Panc1 (cell line): ENCODE results near the gene NF1. TPM values are rescaled to one million over a fixed set of nuclear protein-coding genes. Genes with fewer than 3 reads are reported as not detected.

Experiments used
- ATAC-seq: fragments of 200-7000 bp; cut with Tn5 transposase; 2 replicates; pipeline ENCODE4 v1.9.1; 2020; ENCODE audit warnings: mild to moderate bottlenecking, moderate library complexity
- BruUV-seq: library from RNA; stranded (reverse); fragments of 400-500 nt; replicated peaks from 2 replicates; lab custom pipeline; 2021; lab: Mats Ljungman, UMichigan
- CTCF ChIA-PET: fragments of 300-600 bp; sonication (Branson Sonifier 250); formaldehyde crosslinking; loops from one replicate; lab custom pipeline; 2022; ENCODE audit warnings: antibody characterized with exemption; lab: Charles Lee
- POLR2A ChIA-PET: fragments of 300-600 bp; sonication (Branson Sonifier 250); formaldehyde crosslinking; loops from one replicate; lab custom pipeline; 2022; ENCODE audit warnings: antibody characterized with exemption; lab: Charles Lee
- DNase-seq: peaks from one replicate; pipeline ENCODE4 v3.0.0-alpha.2; 2010; ENCODE audit warnings: low read depth, low spot score
- H3K27ac ChIP-seq: 2 replicates; pipeline ENCODE4 v1.5.1; 2011; ENCODE audit warnings: mild to moderate bottlenecking, low read length, inconsistent platforms
- H3K27me3 ChIP-seq: fragments of 200-500 bp; sonication (Bioruptor generic); 2 replicates; pipeline ENCODE4 v1.6.0; 2014; ENCODE audit warnings: low read length, inconsistent platforms; ENCODE audit not compliant: control insufficient read depth, insufficient read depth
- H3K36me3 ChIP-seq: fragments of 200-500 bp; sonication (Bioruptor generic); 2 replicates; pipeline ENCODE4 v1.5.1; 2014; ENCODE audit warnings: inconsistent platforms, mild to moderate bottlenecking, low read length, moderate library complexity; ENCODE audit not compliant: control insufficient read depth, insufficient read depth
- H3K4me1 ChIP-seq: 2 replicates; pipeline ENCODE4 v1.5.1; 2011; ENCODE audit warnings: inconsistent platforms, mild to moderate bottlenecking, low read length, moderate library complexity; ENCODE audit not compliant: control insufficient read depth, insufficient read depth
- H3K4me3 ChIP-seq, 2 experiments: 2 replicates each; pipeline ENCODE4 v1.5.1; 2011 to 2012; ENCODE audit warnings: low read depth in 2 of 2, low read length in 2 of 2, mild to moderate bottlenecking in 2 of 2, inconsistent platforms in 1 of 2, moderate library complexity in 1 of 2
- H3K9me3 ChIP-seq: fragments of 200-500 bp; sonication (Bioruptor generic); 2 replicates; pipeline ENCODE4 v1.5.1; 2014; ENCODE audit warnings: low read depth, mild to moderate bottlenecking, inconsistent platforms, low read length, moderate library complexity; ENCODE audit not compliant: control insufficient read depth, insufficient read depth
- POLR2AphosphoS5 ChIP-seq: IDR thresholded peaks from 2 replicates; pipeline ENCODE4 v1.6.1; 2012; ENCODE audit warnings: mild to moderate bottlenecking, low read depth, low read length, moderate library complexity
- SIN3A ChIP-seq: IDR thresholded peaks from 2 replicates; pipeline ENCODE4 v1.6.1; 2012; ENCODE audit warnings: low read depth, mild to moderate bottlenecking, low read length, moderate library complexity, borderline replicate concordance; ENCODE audit not compliant: insufficient read depth
- TCF7L2 ChIP-seq: IDR thresholded peaks from 2 replicates; pipeline ENCODE4 v1.6.1; 2011; ENCODE audit warnings: mild to moderate bottlenecking, low read depth, low read length, inconsistent platforms
- in situ Hi-C: cut with HindIII; loops from 2 replicates; pipeline ENCODE4 v1.10.0; 2016; ENCODE audit warnings: low sequenced_read_pairs, low pct_unique_long_range_greater_than_20kb
- intact Hi-C: fragments of 100-400 bp; cut with micrococcal nuclease; formaldehyde crosslinking; loops from one replicate; pipeline ENCODE4 v1.10.0; 2022; ENCODE audit not compliant: unreplicated experiment
- total RNA-seq: library from RNA; stranded (reverse); gene quantifications from one replicate; pipeline ENCODE4 v1.2.1, GENCODE V29; 2021; ENCODE audit not compliant: unreplicated experiment
- TF ChIP-seq, protein P1 (sequence below), 2 experiments: IDR thresholded peaks; 2 replicates each; pipeline ENCODE4 v1.6.1; 2011 to 2012; ENCODE audit warnings: low read depth in 2 of 2, control low read depth in 1 of 2, low read length in 1 of 2, mild to moderate bottlenecking in 1 of 2, moderate library complexity in 1 of 2; ENCODE audit not compliant: insufficient read depth in 1 of 2
- TF ChIP-seq, protein P2 (sequence below): fragments of 450-650 bp; IDR thresholded peaks from 2 replicates; pipeline ENCODE4 v1.5.1; 2017; ENCODE audit warnings: mild to moderate bottlenecking

Gene NF1
- total RNA-seq, 1 experiment from 2014 or later: 82.5 TPM

DNA sequence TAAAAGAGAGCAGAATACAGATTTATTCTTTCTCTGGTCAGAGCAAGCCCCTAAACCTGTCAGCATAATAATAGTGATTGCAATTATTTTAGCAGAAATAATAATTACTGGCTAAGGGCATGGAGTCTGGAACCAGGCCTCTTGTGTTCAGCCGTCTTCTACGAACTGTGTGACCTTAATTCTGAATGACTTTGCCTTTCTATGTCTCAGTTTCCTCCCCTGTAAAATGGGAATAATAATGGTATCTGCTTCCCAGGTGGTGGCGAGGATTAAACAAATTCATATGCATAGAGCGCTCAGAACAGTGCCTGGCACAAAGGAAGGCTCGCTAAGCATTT lies 330.1 kb downstream of the NF1 start:
- ChIA-PET CTCF (interaction anchor here (0.6 to 1.6 kb wide), 2 partner anchors 12 to 24 kb away, joined by 4 read pairs; no protein-coding TSS in a partner anchor), POLR2A (no interaction called here)
- intact Hi-C loops: no loop called here
- no peaks in the 10 kb centered on the region for H3K36me3 ChIP-seq
- no peak overlapping the region for H3K4me3 ChIP-seq
- H3K9me3 ChIP-seq: no peaks in the 10 kb centered on the region
- TF ChIP-seq TCF7L2 (no peak), POLR2AphosphoS5 (no peak), SIN3A (no peak)
- TF ChIP-seq, protein P1, sequence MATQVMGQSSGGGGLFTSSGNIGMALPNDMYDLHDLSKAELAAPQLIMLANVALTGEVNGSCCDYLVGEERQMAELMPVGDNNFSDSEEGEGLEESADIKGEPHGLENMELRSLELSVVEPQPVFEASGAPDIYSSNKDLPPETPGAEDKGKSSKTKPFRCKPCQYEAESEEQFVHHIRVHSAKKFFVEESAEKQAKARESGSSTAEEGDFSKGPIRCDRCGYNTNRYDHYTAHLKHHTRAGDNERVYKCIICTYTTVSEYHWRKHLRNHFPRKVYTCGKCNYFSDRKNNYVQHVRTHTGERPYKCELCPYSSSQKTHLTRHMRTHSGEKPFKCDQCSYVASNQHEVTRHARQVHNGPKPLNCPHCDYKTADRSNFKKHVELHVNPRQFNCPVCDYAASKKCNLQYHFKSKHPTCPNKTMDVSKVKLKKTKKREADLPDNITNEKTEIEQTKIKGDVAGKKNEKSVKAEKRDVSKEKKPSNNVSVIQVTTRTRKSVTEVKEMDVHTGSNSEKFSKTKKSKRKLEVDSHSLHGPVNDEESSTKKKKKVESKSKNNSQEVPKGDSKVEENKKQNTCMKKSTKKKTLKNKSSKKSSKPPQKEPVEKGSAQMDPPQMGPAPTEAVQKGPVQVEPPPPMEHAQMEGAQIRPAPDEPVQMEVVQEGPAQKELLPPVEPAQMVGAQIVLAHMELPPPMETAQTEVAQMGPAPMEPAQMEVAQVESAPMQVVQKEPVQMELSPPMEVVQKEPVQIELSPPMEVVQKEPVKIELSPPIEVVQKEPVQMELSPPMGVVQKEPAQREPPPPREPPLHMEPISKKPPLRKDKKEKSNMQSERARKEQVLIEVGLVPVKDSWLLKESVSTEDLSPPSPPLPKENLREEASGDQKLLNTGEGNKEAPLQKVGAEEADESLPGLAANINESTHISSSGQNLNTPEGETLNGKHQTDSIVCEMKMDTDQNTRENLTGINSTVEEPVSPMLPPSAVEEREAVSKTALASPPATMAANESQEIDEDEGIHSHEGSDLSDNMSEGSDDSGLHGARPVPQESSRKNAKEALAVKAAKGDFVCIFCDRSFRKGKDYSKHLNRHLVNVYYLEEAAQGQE (IDR thresholded peaks at IDR 0.05; ENCODE audit: insufficient read depth in 1 of 2, low read depth in 2 of 2, low read length in 1 of 2): no peak
- TF ChIP-seq, protein P2, sequence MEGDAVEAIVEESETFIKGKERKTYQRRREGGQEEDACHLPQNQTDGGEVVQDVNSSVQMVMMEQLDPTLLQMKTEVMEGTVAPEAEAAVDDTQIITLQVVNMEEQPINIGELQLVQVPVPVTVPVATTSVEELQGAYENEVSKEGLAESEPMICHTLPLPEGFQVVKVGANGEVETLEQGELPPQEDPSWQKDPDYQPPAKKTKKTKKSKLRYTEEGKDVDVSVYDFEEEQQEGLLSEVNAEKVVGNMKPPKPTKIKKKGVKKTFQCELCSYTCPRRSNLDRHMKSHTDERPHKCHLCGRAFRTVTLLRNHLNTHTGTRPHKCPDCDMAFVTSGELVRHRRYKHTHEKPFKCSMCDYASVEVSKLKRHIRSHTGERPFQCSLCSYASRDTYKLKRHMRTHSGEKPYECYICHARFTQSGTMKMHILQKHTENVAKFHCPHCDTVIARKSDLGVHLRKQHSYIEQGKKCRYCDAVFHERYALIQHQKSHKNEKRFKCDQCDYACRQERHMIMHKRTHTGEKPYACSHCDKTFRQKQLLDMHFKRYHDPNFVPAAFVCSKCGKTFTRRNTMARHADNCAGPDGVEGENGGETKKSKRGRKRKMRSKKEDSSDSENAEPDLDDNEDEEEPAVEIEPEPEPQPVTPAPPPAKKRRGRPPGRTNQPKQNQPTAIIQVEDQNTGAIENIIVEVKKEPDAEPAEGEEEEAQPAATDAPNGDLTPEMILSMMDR: no peak
- BruUV-seq: no TSS peak
- in situ Hi-C loops: no loop called here
- no peak overlapping the region for H3K27ac ChIP-seq
- no peaks in the 10 kb centered on the region for H3K27me3 ChIP-seq
- H3K4me1 ChIP-seq: no peaks in the 10 kb centered on the region
- DNase-seq (no peak), ATAC-seq (no peak)

DNA sequence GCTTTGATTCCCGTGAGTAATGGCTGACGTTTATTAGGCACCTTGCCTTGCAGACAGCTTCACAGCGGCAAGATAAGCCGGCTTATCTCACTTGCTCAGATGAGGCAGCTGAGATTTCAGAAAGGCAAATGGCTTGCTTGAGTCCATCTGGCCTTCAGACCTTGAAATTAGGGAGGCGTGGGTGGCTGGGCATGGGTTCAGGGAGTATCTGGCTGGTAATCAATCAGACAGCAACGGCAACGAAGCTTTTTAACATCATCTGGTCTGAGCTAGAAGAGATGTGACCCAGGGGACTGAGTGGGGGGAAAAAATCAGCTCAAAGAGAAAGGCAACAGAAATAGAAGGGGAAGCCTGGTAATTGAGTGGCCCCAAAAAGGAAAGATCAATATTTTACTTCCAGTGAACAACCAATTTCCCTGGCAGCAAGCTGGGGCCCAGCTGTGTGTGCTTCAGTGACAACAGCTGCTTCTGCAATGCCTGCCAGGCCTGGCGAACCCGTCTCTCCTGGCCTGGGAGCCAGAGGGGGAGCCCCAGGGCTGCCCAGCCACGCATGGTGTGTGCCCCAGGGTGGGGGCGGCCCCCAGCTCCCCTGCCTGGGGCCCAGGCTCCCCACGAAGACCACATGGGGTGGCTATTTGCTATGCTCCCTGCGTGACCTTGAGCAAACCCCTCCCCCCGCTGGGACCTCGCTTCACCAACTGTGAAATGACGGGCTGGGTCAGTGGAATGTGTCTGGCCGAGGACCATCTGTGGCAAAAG lies 330.7 kb downstream of the NF1 start:
- CTCF ChIA-PET: interaction anchor here (0.6 to 1.6 kb wide), 2 partner anchors 12 to 25 kb away, joined by 4 read pairs; no protein-coding TSS in a partner anchor

More for the DNA sequence above, 330.7 kb downstream of the NF1 start:
- no peaks in the 10 kb centered on the region for H3K9me3 ChIP-seq
- in situ Hi-C loops: no loop called here
- H3K36me3 ChIP-seq: no peaks in the 10 kb centered on the region
- DNase-seq (no peak), ATAC-seq (no peak)
- no peaks in the 10 kb centered on the region for H3K4me1 ChIP-seq
- POLR2A ChIA-PET: no interaction called here
- no peaks in the 10 kb centered on the region for H3K27me3 ChIP-seq
- no peak overlapping the region for H3K27ac ChIP-seq
- BruUV-seq: no TSS peak
- intact Hi-C loops: no loop called here
- TF ChIP-seq TCF7L2 (no peak), SIN3A (no peak), POLR2AphosphoS5 (no peak)
- TF ChIP-seq, protein P1 (IDR thresholded peaks at IDR 0.05; ENCODE audit: insufficient read depth in 1 of 2, low read depth in 2 of 2, low read length in 1 of 2): no peak
- TF ChIP-seq, protein P2: no peak
- no peak overlapping the region for H3K4me3 ChIP-seq
